ENCODE data around the gene BCDIN3D. TPM values are rescaled to one million over a fixed set of nuclear protein-coding genes. Genes with fewer than 3 reads are reported as not detected.

Gene BCDIN3D
- total RNA-seq, 1 experiment from 2014 or later: 1.6 TPM

- TF ChIP-seq, protein P1, sequence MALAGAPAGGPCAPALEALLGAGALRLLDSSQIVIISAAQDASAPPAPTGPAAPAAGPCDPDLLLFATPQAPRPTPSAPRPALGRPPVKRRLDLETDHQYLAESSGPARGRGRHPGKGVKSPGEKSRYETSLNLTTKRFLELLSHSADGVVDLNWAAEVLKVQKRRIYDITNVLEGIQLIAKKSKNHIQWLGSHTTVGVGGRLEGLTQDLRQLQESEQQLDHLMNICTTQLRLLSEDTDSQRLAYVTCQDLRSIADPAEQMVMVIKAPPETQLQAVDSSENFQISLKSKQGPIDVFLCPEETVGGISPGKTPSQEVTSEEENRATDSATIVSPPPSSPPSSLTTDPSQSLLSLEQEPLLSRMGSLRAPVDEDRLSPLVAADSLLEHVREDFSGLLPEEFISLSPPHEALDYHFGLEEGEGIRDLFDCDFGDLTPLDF (CRISPR knock-in tag; IDR thresholded peaks at IDR 0.05): no peak
- TF ChIP-seq TP53 (CRISPR knock-in tag; IDR thresholded peaks at IDR 0.05): no peak
- TF ChIP-seq ZBTB21 (CRISPR knock-in tag; IDR thresholded peaks at IDR 0.05; ENCODE audit: borderline replicate concordance): no peak
- no peak for TF ChIP-seq AFF4 (CRISPR knock-in tag; IDR thresholded peaks at IDR 0.05; ENCODE audit: borderline replicate concordance)
- TF ChIP-seq IRF2 (CRISPR knock-in tag; IDR thresholded peaks at IDR 0.05; ENCODE audit: borderline replicate concordance, low read depth): no peak
- no peak for TF ChIP-seq FOXK1 (CRISPR knock-in tag; IDR thresholded peaks at IDR 0.05)
- TF ChIP-seq, protein P2, sequence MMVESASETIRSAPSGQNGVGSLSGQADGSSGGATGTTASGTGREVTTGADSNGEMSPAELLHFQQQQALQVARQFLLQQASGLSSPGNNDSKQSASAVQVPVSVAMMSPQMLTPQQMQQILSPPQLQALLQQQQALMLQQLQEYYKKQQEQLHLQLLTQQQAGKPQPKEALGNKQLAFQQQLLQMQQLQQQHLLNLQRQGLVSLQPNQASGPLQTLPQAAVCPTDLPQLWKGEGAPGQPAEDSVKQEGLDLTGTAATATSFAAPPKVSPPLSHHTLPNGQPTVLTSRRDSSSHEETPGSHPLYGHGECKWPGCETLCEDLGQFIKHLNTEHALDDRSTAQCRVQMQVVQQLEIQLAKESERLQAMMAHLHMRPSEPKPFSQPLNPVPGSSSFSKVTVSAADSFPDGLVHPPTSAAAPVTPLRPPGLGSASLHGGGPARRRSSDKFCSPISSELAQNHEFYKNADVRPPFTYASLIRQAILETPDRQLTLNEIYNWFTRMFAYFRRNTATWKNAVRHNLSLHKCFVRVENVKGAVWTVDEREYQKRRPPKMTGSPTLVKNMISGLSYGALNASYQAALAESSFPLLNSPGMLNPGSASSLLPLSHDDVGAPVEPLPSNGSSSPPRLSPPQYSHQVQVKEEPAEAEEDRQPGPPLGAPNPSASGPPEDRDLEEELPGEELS (CRISPR knock-in tag; IDR thresholded peaks at IDR 0.05): no peak
- TF ChIP-seq, protein P3, sequence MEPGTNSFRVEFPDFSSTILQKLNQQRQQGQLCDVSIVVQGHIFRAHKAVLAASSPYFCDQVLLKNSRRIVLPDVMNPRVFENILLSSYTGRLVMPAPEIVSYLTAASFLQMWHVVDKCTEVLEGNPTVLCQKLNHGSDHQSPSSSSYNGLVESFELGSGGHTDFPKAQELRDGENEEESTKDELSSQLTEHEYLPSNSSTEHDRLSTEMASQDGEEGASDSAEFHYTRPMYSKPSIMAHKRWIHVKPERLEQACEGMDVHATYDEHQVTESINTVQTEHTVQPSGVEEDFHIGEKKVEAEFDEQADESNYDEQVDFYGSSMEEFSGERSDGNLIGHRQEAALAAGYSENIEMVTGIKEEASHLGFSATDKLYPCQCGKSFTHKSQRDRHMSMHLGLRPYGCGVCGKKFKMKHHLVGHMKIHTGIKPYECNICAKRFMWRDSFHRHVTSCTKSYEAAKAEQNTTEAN (CRISPR knock-in tag; IDR thresholded peaks at IDR 0.05): no peak
- TF ChIP-seq KAT7 (CRISPR knock-in tag; IDR thresholded peaks at IDR 0.05; ENCODE audit: borderline replicate concordance): no peak
- TF ChIP-seq EMX1 (CRISPR knock-in tag; IDR thresholded peaks at IDR 0.05): no peak
- no peak for TF ChIP-seq FOXJ3 (CRISPR knock-in tag; IDR thresholded peaks at IDR 0.05; ENCODE audit: borderline replicate concordance)
- no peak for TF ChIP-seq GRHL2 (CRISPR knock-in tag; IDR thresholded peaks at IDR 0.05; ENCODE audit: insufficient replicate concordance, severe bottlenecking)
- TF ChIP-seq NFATC4 (CRISPR knock-in tag; IDR thresholded peaks at IDR 0.05): no peak
These were observed 42.3 kb downstream of the BCDIN3D start (continued) for GRCh38 chr12:49800421-49801140.

GRCh38 chr12:49798934-49799333 lies 44.0 kb downstream of the BCDIN3D start:
- CTCF ChIA-PET: interaction anchor here (1.2 to 2.5 kb wide), 6 partner anchors 9 to 147 kb away, joined by 3 to 10 read pairs (median 6); no protein-coding TSS in a partner anchor
- Mint-ChIP-seq H3K36me3 (peaks cover 9% of the 10 kb centered on the region), H3K4me1 (no peaks in the 10 kb centered on the region), H3K27me3 (ENCODE audit: low read depth) (no peaks in the 10 kb centered on the region), H3K9me3 (no peaks in the 10 kb centered on the region), H3K4me3 (no peak overlapping the region), H3K27ac (no peak overlapping the region)
- DNase-seq (ENCODE audit: low spot score) (no peak), ATAC-seq (peak; percentile 55)
- TF ChIP-seq, protein P4, sequence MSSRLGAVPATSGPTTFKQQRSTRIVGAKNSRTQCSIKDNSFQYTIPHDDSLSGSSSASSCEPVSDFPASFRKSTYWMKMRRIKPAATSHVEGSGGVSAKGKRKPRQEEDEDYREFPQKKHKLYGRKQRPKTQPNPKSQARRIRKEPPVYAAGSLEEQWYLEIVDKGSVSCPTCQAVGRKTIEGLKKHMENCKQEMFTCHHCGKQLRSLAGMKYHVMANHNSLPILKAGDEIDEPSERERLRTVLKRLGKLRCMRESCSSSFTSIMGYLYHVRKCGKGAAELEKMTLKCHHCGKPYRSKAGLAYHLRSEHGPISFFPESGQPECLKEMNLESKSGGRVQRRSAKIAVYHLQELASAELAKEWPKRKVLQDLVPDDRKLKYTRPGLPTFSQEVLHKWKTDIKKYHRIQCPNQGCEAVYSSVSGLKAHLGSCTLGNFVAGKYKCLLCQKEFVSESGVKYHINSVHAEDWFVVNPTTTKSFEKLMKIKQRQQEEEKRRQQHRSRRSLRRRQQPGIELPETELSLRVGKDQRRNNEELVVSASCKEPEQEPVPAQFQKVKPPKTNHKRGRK (CRISPR knock-in tag; IDR thresholded peaks at IDR 0.05; ENCODE audit: borderline replicate concordance): no peak
- TF ChIP-seq TCF7 (CRISPR knock-in tag; IDR thresholded peaks at IDR 0.05; ENCODE audit: low read depth): no peak
- no peak for TF ChIP-seq ELF4 (CRISPR knock-in tag; IDR thresholded peaks at IDR 0.05; ENCODE audit: low read depth)
- no peak for TF ChIP-seq ZBTB21 (CRISPR knock-in tag; IDR thresholded peaks at IDR 0.05; ENCODE audit: borderline replicate concordance)
- TF ChIP-seq MLX (CRISPR knock-in tag; IDR thresholded peaks at IDR 0.05): no peak
- POLR2A ChIA-PET: interaction anchor here (0.7 kb wide), 1 partner anchor 29 kb away, joined by 3 read pairs; the partner anchor contains the start of gene NCKAP5L

Data from WTC11 (cell line).